Chondrocyte (in vitro differentiated cells): ENCODE results near the gene BPIFB2. TPM values are rescaled to one million over a fixed set of nuclear protein-coding genes. Genes with fewer than 3 reads are reported as not detected.

Experiments used
- DNase-seq: peaks from one replicate; pipeline ENCODE4 v3.0.0; 2021; ENCODE audit warnings: mixed read lengths, low spot score
- H3K27ac Mint-ChIP-seq: one replicate; pipeline ENCODE4 v1.8.0; 2021; ENCODE audit warnings: mild to moderate bottlenecking, moderate library complexity, mixed read lengths; ENCODE audit not compliant: unreplicated experiment
- H3K27me3 Mint-ChIP-seq: 2 replicates; pipeline ENCODE4 v1.8.0; 2021; ENCODE audit warnings: low read depth, mixed read lengths
- H3K36me3 Mint-ChIP-seq: 2 replicates; pipeline ENCODE4 v1.8.0; 2021; ENCODE audit warnings: low read depth, mixed read lengths
- H3K4me1 Mint-ChIP-seq: 2 replicates; pipeline ENCODE4 v1.8.0; 2021; ENCODE audit warnings: low read depth, mild to moderate bottlenecking, mixed read lengths
- H3K4me3 Mint-ChIP-seq: one replicate; pipeline ENCODE4 v1.8.0; 2021; ENCODE audit warnings: mild to moderate bottlenecking, moderate library complexity, mixed read lengths; ENCODE audit not compliant: unreplicated experiment
- H3K9me3 Mint-ChIP-seq: 2 replicates; pipeline ENCODE4 v1.8.0; 2021; ENCODE audit warnings: low read depth, mixed read lengths
- CTCF ChIP-seq: fragments of 200-600 bp; sonication (generic); IDR thresholded peaks from 2 replicates; pipeline ENCODE4 v1.5.0; 2021; ENCODE audit warnings: antibody characterized with exemption, mild to moderate bottlenecking, moderate library complexity
- total RNA-seq: library from RNA; stranded (reverse); gene quantifications from 3 replicates; pipeline ENCODE4 v1.2.1, GENCODE V29; 2021

BPIFB2 gene
- total RNA-seq, 1 donor from 2014 or later: not detected

DNA sequence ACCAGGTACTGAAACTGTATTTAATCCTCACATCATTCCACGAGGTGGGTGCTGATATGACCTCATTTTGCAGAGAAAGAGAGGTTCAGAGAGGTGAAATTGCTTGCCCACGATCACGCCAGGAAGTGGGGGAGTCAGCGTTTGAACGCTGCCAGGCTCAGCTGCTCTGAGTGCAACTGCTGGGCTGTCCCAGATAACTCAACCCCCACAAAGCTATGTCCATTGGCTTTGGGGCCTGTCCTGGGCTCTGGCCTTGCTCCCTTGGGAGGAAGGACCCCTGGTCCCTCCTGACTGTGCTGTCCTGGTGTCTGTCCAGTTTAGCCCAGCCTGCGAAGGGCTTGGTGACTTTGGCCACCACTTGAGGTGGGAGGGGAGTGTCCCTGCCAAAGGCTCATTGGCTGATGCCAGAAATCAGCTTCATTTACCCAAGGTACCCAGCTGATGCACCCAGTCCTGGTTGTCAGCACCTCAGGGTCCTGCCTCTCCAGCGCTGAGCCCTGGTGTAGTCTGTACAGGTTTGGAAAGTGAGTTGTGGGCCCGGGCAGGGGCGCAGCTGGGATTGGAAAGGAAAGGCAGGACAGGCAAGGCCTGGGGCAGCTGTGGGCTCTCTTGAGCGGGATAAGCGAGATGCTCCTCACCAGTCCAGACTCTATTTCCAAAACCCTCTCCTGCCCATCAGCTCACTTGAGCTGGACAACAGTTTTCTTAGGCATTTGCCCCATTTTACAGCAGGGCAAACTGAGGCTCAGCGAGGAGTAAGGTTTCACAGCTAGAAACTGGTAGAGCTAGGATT, 41.7 kb upstream of the BPIFB2 start:
- Mint-ChIP-seq H3K9me3 (no peaks in the 10 kb centered on the region), H3K36me3 (no peaks in the 10 kb centered on the region), H3K27ac (no peak overlapping the region), H3K4me3 (no peak overlapping the region), H3K4me1 (no peaks in the 10 kb centered on the region), H3K27me3 (peaks cover 33% of the 10 kb centered on the region)
- DNase-seq: peak; percentile 74
- TF ChIP-seq CTCF: no peak

DNA sequence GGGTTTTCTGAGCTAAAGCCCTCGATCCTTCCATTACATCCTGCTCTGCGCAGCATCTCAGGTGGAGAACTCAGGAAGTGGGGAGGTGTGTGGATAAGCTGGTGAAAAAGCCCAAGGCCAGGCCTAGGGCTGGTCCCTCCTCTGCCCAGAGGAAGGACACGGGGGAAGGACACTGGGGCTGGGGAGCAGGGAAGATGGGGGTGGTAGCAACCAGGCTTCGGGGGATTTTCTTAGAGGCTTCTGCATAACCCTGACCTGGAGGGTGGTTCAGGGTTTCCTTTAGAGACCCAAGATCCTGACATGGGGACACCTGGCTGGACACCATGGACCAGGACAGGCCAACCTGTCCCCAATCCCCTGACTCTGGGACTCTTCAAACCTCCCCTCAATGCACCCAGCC, 41.1 kb upstream of the BPIFB2 start:
- no peaks in the 10 kb centered on the region for H3K36me3 Mint-ChIP-seq
- no peak overlapping the region for H3K4me3 Mint-ChIP-seq
- H3K9me3 Mint-ChIP-seq: no peaks in the 10 kb centered on the region
- peak; percentile 42 for DNase-seq
- H3K4me1 Mint-ChIP-seq: no peaks in the 10 kb centered on the region
- peaks cover 29% of the 10 kb centered on the region for H3K27me3 Mint-ChIP-seq
- no peak overlapping the region for H3K27ac Mint-ChIP-seq
- TF ChIP-seq CTCF: no peak

DNA sequence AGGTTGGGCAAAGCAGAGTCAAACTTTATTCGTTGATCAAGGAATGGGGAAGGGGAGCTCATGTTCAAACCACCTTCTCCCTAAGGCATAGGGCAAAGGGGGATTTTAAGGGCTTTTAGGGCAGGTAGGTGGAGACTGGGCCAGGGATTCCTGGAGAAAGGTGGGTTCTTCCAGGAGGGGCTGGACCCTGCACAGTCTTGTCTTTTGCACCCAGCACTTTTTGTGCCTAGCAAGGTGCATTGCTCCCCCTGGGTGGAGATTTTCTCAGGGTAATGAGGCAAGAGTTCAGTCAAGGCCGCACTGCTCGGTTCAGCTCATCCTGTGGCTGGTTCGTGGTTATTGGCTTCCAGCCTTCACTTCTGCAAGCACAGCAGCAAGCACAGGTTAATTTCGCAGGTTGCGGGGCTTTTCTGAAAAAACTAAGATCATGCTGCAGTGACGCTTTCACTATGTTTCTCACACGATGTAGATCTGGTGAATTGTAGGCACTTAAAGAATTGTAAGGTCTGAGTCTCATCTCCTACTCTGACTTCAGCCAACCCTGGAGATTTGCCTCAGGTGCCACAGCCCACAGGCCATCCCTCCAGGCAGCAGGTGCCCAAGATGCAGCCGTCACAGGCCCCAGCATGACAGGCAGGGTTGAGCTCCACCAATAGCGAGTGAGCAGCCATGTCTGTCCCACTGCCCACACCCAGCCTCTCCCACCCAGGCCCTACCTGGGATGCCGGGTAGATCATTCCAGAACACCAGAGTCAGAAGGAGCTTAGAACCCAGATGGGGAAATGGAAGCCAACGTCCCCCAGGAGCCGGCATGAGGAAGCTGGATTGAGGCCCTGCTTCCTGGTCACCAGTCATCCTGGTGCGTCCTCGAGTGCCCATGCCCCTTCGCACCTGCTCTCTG, 40.4 kb upstream of the BPIFB2 start:
- Mint-ChIP-seq H3K36me3 (no peaks in the 10 kb centered on the region), H3K27ac (no peak overlapping the region), H3K4me3 (no peak overlapping the region), H3K27me3 (peaks cover 25% of the 10 kb centered on the region), H3K4me1 (no peaks in the 10 kb centered on the region), H3K9me3 (no peaks in the 10 kb centered on the region)
- TF ChIP-seq CTCF: no peak
- DNase-seq: peak; percentile 78

- Mint-ChIP-seq H3K27me3 (peaks cover 22% of the 10 kb centered on the region), H3K9me3 (no peaks in the 10 kb centered on the region), H3K4me3 (no peak overlapping the region), H3K4me1 (no peaks in the 10 kb centered on the region), H3K36me3 (no peaks in the 10 kb centered on the region), H3K27ac (no peak overlapping the region)
- no peak for TF ChIP-seq CTCF
- DNase-seq: no peak
Observed at GRCh38 chr20:32967961-32968457, 39.5 kb upstream of the BPIFB2 start.
